Islet precursor cell (in vitro differentiated cells): ENCODE results near the gene GALNT2.

ENCODE experiments used
- DNase-seq: peaks from one replicate; pipeline ENCODE4 v3.0.0-alpha.2; 2018

The GALNT2 gene

GRCh38 chr1:230066466-230067404, at the start of gene GALNT2:
GALNT2 (plus strand) TSS chr1:230067238; CDS start chr1:230067281, 43 bp downstream.
- DNase-seq = peak; percentile 96

DNA sequence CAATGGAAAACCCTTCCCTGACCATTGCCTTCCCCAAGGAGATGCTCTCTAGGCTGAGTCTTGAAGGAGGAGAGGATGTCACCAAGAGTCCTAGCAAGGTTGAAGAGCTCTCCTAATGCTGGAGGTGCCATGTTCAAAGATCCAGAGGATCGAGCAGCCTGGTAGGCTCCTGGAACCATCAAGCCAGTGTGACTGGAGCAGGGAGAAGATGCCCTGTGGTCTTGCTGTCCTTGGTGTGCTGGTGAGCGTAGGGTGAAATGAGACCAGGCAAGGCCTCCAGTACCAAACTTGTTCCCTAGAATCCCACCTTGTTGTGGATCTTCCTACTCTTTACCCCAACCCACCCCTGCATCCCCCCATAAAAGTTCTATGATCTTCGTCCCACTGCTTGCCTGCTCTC, 46.6 kb upstream of the GALNT2 start:
- DNase-seq = no peak

GRCh38 chr1:230022666-230023380, 44.2 kb upstream of the GALNT2 start:
- no peak for DNase-seq

GRCh38 chr1:230025686-230026085, 41.4 kb upstream of the GALNT2 start:
- DNase-seq = no peak

- no peak for DNase-seq
These were observed 40.9 kb upstream of the GALNT2 start for GRCh38 chr1:230026139-230026538.

DNA sequence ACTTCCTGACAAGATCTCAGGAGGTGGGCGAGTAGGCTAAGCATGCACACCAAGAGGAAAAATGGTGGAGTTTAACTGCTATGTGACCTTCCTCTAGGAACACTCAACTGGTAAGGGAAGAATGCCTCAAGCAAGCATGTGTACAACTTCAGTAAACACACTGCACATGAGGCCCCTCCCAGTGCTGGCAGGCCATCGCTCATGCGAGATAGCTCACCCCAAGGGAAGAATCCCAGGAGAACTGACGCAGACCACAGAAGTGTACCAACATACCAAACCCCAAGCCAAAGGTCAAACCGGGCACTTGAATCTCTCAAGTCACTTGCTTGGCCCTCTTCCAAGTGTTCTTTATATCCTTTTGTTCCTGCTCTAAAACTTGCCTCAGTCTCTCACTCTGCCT, 40.5 kb upstream of the GALNT2 start:
- DNase-seq = no peak

DNA sequence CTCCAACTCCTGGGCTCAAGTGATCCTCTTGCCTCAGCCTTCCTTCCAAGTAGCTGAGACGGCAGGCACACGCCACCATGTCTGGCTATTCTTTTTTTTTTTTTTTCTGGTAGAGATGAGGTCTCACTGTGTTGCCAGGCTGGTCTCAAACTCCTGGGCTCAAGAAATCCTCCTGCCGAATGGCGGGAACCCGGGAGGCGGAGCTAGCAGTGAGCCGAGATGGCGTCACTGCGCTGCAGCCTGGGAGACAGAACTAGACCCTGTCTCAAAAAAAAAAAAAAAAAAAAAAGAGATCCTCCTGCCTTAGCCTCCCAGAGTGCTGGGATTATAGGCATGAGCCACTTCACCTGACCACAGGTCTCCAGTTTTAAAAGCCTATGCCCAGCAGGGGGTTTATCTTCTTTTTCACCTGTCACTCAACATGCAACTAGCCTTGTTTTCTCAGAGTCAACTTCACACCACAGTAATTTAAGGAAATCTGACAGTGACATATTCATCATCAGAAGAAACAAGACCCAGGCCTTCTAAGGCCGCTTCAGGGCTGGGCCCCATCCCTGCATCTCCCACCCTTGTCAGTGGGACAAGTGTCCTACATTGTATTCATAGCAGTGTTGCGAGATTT, 38.3 kb upstream of the GALNT2 start:
- DNase-seq = no peak

GRCh38 chr1:230029244-230029941, 37.6 kb upstream of the GALNT2 start:
- DNase-seq = no peak

- DNase-seq = no peak
These were observed 36.8 kb upstream of the GALNT2 start for GRCh38 chr1:230030122-230030821.

DNA sequence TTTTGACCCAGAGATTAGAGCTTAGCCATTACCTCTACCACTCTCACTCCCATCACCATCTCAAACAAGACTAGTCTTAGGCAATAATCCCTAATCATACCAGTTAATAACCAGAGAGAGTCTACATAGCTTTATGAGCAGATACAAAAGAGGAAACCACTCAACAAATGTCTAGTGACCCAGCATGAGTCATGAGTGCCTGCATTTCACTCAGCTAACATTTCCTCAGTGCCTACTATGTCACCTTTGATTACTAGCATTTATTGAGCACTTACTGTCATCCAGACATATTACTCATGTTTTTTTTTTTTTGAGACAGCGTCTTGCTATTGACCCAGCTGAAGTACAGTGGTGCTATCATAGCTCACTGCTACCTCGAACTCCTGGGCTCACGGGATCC, 35.9 kb upstream of the GALNT2 start:
- DNase-seq = no peak

DNA sequence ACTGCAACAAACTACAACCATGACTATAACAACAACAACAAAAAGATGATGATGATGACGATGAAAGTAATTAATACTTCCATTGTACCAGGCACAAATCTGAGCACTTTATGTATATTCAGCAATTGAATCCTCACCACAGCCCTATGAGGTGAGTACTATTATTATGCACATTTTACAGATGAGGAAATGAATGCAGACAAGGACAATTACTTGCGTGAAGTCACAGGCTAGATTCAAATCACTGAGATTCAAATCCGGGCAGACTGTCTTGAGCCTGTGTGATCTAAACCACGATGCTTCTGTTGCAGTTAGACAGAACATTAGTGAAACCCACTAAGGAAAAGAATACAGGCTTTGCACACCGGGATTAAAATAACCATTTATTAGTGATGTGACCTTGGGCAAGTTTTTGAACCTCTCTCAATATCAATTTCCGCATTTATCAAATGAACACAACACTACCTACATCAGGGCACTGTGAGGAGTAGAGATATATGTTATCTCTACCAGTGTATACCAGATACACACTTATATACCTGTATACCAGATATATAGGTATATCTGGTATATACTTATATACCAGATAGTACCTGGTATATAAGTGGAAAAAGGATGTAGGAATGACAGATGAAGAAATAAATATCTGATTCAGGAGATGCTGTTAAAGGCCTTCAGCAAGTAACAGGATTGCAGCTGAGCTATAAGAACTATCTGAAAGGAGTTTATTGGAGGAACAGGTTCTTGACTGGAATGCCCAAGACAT, 34.3 kb upstream of the GALNT2 start:
- no peak for DNase-seq

DNA sequence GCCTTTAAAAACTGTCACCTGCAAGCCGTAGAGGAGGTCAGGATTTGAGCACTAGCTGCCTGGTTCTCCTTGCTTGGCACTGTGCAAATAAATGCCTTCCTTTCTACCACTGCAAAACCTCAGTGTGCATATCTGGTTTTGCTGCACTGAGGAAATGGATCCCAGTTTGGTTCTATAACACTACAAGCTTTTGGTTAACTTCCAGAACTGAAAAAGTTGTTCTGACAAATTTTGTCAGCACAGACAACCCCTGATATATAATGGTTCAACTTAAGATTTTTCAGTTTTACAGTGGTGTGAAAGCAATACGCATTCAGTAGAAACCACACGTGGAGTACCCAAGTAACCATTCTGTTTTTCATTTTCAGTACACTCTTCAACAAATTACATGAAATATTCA, 29.8 kb upstream of the GALNT2 start:
- no peak for DNase-seq

DNA sequence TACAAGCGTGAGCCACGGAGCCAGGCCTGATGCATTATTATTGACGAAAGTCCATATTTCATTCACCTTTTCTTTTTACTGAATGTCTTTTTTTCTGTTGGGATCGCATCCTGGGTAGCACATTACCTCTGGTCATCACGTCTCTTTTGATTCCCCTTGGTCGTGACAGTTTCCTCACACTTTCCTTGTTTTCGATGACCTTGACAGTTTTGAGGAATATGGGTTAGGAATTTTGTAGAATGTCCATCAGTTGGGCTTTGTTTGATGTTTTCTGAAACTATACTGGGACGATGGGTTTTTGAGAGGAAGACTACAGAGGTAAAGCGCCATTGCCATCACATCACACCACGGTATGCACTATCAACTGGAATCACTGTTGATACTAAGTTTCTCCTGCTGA, 26.6 kb upstream of the GALNT2 start:
- no peak for DNase-seq

DNA sequence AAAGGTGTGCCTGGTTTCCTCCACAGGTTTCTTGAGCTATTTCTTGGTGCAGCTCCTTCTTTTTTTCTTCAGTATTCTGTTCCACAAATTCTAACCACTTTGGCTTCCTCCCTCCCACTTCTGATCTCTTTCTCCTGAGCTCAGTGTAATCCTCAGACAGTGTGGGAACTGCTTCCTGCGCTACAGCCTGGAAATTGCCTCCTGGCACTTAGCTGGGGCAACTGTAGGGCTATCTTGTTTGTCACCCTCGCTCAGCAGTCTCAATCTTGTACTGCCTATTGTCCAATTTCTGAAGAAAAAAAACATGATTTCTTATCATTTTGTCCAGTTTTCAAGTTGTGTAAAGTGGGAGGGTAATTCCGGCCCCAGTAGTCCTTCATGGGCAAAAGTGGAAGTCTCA, 24.0 kb upstream of the GALNT2 start:
- no peak for DNase-seq

- no peak for DNase-seq
These were observed 22.3 kb upstream of the GALNT2 start for GRCh38 chr1:230044729-230045128.

DNA sequence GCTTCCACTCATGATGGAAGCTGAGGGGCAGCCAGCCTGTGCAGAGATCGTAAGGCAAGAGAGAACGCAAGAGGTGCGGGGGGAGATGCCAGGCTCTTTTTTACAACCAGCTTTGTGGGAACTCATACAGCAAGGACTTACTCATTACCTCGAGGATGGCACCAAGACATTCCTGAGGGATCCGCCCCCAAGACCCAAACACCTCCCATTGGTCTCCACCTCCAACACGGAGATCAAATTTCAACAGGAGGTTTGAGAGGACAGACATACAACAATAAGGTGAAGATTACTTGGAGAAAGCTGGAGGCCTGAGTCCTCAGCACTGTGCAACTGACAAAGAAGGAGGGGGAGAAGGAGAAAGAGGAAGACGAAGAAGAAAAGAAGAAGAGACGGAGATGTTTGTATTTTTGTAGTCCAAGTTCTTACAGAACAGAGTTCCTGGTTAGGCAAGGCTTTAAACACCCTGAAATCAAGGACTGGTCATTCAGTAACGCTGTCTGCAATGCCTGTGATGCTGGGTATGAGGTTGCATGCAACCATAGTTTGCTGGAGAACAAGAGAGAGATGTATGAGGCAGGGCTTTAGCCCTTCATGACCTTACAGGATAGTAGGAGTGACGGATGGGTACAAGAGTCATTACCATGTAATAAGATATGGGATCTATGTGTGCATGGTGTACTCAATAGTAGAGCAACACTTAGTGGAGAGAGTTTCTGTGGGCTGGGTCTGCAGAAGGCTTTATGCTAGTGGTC, 19.7 kb upstream of the GALNT2 start:
- DNase-seq = peak; percentile 84

- no peak for DNase-seq
These were observed 18.7 kb upstream of the GALNT2 start for GRCh38 chr1:230048322-230048721.

DNA sequence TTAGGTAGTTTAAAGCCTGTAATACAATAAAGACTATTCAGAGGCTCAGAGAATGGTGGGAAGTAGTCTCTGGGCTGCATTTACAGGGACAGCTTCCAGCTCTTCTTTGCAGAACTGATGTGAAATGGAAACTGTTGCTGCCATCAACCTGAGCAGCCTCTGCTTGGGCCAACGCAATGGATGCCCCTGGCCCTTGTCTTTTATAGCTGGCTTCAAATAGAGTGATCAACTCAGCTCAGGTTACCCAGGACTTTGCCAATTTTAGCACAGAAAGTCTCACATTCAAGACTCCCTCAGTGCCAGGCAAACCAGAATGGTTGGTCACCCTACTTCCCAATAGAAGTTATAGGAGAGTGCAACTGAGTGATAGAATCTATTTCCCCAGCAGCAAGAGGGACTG, 18.1 kb upstream of the GALNT2 start:
- DNase-seq = no peak

DNA sequence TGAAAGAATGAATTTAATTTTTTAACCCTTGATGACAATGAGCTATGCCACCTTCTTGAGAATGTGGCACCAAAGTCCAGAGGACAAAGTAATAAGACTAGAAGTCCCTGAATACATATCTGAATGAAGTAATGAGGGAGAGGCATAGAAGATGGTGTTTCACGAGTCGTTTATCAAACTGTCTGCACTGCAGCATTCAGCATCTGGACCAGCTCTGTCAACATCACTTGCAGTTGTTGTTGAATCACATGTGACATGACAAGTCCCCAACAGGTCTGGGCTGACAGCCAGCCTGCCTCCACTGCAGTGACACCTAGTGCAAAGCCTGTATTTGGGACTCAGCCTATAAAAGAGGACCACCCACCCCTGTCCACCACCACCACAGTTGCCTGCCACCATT, 17.3 kb upstream of the GALNT2 start:
- DNase-seq = no peak

DNA sequence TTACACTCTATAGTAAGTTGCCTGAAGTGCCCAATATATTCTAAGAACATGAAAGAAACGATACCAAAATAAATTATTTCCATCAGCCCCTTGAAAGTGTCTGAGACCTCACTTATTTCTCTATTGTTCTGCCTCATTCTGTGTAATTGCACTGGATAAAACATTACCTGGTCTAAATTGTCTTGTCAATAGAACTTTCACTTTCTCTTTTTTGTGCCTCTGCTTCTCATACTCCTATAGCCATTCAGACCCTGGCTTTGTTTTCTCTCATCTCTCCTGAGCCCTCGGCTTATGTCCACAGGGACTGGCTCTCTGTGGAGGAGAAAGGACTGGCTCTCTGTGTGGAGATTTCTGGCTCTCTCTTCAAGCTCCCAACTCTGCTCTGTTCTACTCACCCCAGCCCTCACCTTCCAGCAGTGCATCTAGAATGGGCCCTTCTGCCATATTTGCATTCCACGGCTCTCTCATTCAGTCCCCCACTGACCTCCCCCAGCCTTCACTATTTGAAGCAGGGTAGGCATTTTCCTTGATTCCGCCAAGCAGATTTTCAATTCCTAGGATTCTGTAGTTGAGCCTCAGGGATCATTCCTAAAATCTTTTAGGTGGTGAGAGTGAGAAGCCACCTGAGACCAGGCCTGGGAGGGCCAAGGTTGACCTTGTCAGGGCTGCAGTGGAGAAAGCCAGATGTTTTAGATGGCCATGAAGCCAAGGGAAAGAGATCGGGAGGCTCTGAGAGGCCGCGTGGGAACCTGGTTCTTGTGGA, 15.9 kb upstream of the GALNT2 start:
- no peak for DNase-seq
